ENCODE results near the gene TMC7. TPM values are rescaled to one million over a fixed set of nuclear protein-coding genes. Genes with fewer than 3 reads are reported as not detected.

The TMC7 gene
- polyA plus RNA-seq, 2 donors = 0.22 to 0.41 TPM

- Histone ChIP-seq H3K36me3 (ENCODE audit: control insufficient read depth in 2 of 2, insufficient read depth in 2 of 2, low read length in 1 of 2) (no peaks in the 10 kb centered on the region), H3K27me3 (ENCODE audit: control insufficient read depth in 1 of 2, insufficient read depth in 2 of 2, low read length in 2 of 2) (no peaks in the 10 kb centered on the region), H3K4me1 (ENCODE audit: control insufficient read depth in 2 of 2, insufficient read depth in 2 of 2, low read length in 1 of 2) (no peaks in the 10 kb centered on the region), H3K27ac (ENCODE audit: low read depth in 2 of 2, low read length in 1 of 2) (no peak overlapping the region), H3K4me3 (ENCODE audit: low read depth in 1 of 2, low read length in 2 of 2) (no peak overlapping the region), H3K9me3 (ENCODE audit: control insufficient read depth in 2 of 2, insufficient read depth in 1 of 2, low read depth in 1 of 2, low read length in 1 of 2) (no peaks in the 10 kb centered on the region)
- 87 to 90% methylated on average over 9 of the region's 9 CpGs for WGBS, 2 donors
Observed at GRCh38 chr16:19108409-19109287, 124.9 kb downstream of the TMC7 start.

- Histone ChIP-seq H3K27ac (ENCODE audit: low read depth in 2 of 2, low read length in 1 of 2) (no peak overlapping the region), H3K4me3 (ENCODE audit: low read depth in 1 of 2, low read length in 2 of 2) (no peak overlapping the region), H3K9me3 (ENCODE audit: control insufficient read depth in 2 of 2, insufficient read depth in 1 of 2, low read depth in 1 of 2, low read length in 1 of 2) (no peaks in the 10 kb centered on the region), H3K36me3 (ENCODE audit: control insufficient read depth in 2 of 2, insufficient read depth in 2 of 2, low read length in 1 of 2) (no peaks in the 10 kb centered on the region), H3K4me1 (ENCODE audit: control insufficient read depth in 2 of 2, insufficient read depth in 2 of 2, low read length in 1 of 2) (no peaks in the 10 kb centered on the region), H3K27me3 (ENCODE audit: control insufficient read depth in 1 of 2, insufficient read depth in 2 of 2, low read length in 2 of 2) (no peaks in the 10 kb centered on the region)
- 85 to 88% methylated on average over 4 of the region's 4 CpGs for WGBS, 2 donors
Observed at GRCh38 chr16:19109288-19109664, 125.5 kb downstream of the TMC7 start.

GRCh38 chr16:19110537-19111360 lies 127.0 kb downstream of the TMC7 start:
- Histone ChIP-seq H3K4me1 (ENCODE audit: control insufficient read depth in 2 of 2, insufficient read depth in 2 of 2, low read length in 1 of 2) (peaks cover 6 to 9% of the 10 kb centered on the region in 2 donors), H3K9me3 (ENCODE audit: control insufficient read depth in 2 of 2, insufficient read depth in 1 of 2, low read depth in 1 of 2, low read length in 1 of 2) (no peaks in the 10 kb centered on the region), H3K27me3 (ENCODE audit: control insufficient read depth in 1 of 2, insufficient read depth in 2 of 2, low read length in 2 of 2) (no peaks in the 10 kb centered on the region), H3K36me3 (ENCODE audit: control insufficient read depth in 2 of 2, insufficient read depth in 2 of 2, low read length in 1 of 2) (peaks cover 0 to 4% of the 10 kb centered on the region in 2 donors), H3K4me3 (ENCODE audit: low read depth in 1 of 2, low read length in 2 of 2) (no peak overlapping the region), H3K27ac (ENCODE audit: low read depth in 2 of 2, low read length in 1 of 2) (no peak overlapping the region)
- 80 to 87% methylated on average over 4 of the region's 4 CpGs for WGBS, 2 donors

GRCh38 chr16:19112099-19112407 lies 128.3 kb downstream of the TMC7 start:
- Histone ChIP-seq H3K9me3 (ENCODE audit: control insufficient read depth in 2 of 2, insufficient read depth in 1 of 2, low read depth in 1 of 2, low read length in 1 of 2) (no peaks in the 10 kb centered on the region), H3K4me3 (ENCODE audit: low read depth in 1 of 2, low read length in 2 of 2) (no peak overlapping the region), H3K4me1 (ENCODE audit: control insufficient read depth in 2 of 2, insufficient read depth in 2 of 2, low read length in 1 of 2) (peaks cover 6 to 11% of the 10 kb centered on the region in 2 donors), H3K27ac (ENCODE audit: low read depth in 2 of 2, low read length in 1 of 2) (no peak overlapping the region), H3K27me3 (ENCODE audit: control insufficient read depth in 1 of 2, insufficient read depth in 2 of 2, low read length in 2 of 2) (no peaks in the 10 kb centered on the region), H3K36me3 (ENCODE audit: control insufficient read depth in 2 of 2, insufficient read depth in 2 of 2, low read length in 1 of 2) (peaks cover 0 to 4% of the 10 kb centered on the region in 2 donors)
- WGBS, 2 donors = 83 to 94% methylated on average over 2 of the region's 2 CpGs

Other genes with a start within 250 kb of the TMC7 start
- 1,000 to 10,000 TPM; 2,199 to 3,397 TPM for gene RPS15A, start 193.6 kb upstream of the TMC7 start, polyA plus RNA-seq
- gene ARL6IP1, start 182.4 kb upstream of the TMC7 start, polyA plus RNA-seq = 10 to 100 TPM; 46.5 to 59.5 TPM
- gene SMG1, start 57.5 kb upstream of the TMC7 start, polyA plus RNA-seq = 10 to 100 TPM in 1 of 2 donors, 1 to 10 TPM in 1; 9.2 to 15.0 TPM
- gene COQ7, start 83.7 kb downstream of the TMC7 start, polyA plus RNA-seq = 10 to 100 TPM; 11.8 to 13.5 TPM
- 10 to 100 TPM; 10.5 to 13.3 TPM for gene ITPRIPL2, start 130.0 kb downstream of the TMC7 start, polyA plus RNA-seq
- gene SYT17, start 184.3 kb downstream of the TMC7 start, polyA plus RNA-seq = 1 to 10 TPM; 3.5 to 6.2 TPM